Kidney glomerular epithelial cell (primary cell): Measurements from ENCODE around the gene XAF1.
"Not testable (repeated sequence)": the region's sequence is repeated elsewhere in the genome, so short reads cannot be mapped to it uniquely, and the experiment has no call there.

ENCODE experiments used
- DNase-seq: peaks from one replicate; lab custom pipeline; 2025; lab: John Stamatoyannopoulos, UW

The XAF1 gene

GRCh38 chr17:6753546-6753945 lies 2.3 kb upstream of the XAF1 start:
- no peak for DNase-seq

DNA sequence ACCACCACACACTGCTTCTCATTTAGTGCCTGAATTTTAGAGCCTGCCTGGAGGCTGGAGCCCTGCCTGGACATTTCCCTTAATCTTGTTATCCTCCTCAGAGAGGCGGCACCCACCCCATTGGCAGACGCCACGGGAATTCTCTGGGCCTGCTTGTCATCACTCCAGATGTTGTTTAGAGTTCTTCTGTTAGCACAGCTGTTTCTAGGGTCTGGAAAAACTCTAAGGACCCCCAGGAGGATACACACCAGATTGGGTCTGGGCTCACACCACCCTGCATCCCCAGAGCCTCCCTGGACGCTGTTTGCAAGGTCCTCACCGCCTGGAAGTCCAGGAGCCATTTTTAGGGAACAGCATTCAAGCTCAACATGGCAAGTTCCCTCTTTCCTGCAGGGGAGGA lies 565 bp upstream of the XAF1 start:
- no peak for DNase-seq

- no peak for DNase-seq
Observed at GRCh38 chr17:6756425-6757031, 682 bp downstream of the XAF1 start.

- DNase-seq, result no peak
Observed at GRCh38 chr17:6757747-6758146, 1.9 kb downstream of the XAF1 start.

DNA sequence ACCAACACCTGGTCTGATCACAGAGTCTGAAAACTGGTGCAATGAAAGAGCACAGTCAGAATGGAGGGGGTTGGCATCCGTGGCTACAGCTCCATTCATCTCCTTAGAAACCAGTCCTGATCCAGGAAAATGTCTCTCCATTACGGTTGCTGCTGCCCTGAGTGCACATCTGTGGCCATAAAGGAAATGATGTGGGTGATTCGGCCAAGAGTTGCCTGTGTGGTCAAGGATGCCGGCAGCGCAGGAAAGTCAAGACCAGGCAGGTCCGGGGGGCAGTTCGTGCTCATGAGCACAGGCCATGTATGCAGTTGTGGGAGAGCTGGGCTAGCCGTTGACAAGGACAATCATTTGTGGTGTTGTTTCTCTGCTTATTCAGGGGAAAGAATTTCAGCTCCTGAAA lies 5.9 kb downstream of the XAF1 start:
- no peak for DNase-seq

- no peak for DNase-seq
Observed at GRCh38 chr17:6768447-6768846, 12.6 kb downstream of the XAF1 start.

- DNase-seq, result no peak
Observed at GRCh38 chr17:6772016-6772415, 16.2 kb downstream of the XAF1 start.

GRCh38 chr17:6774906-6775305 lies 19.1 kb downstream of the XAF1 start:
- not testable (repeated sequence) for DNase-seq

DNA sequence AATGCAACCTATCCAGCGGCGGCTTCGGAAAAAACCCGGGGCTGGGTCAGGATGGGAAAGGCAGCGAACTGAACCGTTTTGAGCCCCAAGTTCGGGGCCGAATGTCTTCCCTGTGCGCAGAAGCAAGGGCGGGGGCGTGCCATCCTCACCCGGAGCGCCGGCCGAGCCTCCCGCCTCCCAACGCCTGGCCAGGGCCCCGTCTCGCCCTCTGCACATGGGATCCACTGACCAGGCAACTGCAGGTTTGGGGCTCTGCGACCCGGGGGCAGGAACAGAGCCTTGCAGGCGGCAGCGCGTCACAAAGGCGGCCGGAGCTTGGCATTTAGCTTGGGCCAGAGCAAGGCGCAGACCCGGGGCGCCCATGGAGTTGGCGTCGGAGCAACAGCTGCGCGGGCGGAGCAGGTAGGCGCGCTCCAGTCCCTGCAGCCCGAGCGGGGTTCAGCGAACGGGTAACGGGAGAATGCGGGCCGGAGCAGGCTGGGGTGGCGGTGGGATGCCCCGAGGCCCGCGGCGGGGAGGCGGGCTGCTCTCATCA lies 20.1 kb downstream of the XAF1 start, which contains the start of gene FBXO39:
FBXO39 (plus strand) TSS at position 345 of the 535 bp plus-strand sequence. CDS start 3,654 bp downstream, outside the sequence.
- no peak for DNase-seq

GRCh38 chr17:6779411-6779810 lies 23.6 kb downstream of the XAF1 start:
- DNase-seq, result no peak

DNA sequence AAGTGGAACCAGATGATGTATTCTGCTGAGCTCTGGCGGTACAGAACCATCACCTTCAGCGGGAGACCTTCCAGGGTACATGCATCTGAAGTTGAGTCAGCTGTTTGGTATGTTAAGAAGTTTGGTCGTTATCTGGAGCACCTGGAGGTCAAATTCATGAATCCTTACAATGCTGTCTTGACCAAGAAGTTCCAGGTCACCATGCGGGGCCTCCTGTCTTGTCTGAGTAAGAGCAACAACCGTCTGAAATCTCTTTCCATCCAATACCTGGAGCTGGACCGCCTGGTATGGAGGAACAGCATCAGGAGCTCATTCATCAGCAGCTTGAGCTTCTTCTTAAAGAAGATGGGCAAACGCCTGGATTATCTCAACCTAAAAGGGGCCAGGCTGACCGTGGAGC lies 24.2 kb downstream of the XAF1 start:
- DNase-seq, result no peak

- no peak for DNase-seq
Observed at GRCh38 chr17:6780886-6781285, 25.0 kb downstream of the XAF1 start.

DNA sequence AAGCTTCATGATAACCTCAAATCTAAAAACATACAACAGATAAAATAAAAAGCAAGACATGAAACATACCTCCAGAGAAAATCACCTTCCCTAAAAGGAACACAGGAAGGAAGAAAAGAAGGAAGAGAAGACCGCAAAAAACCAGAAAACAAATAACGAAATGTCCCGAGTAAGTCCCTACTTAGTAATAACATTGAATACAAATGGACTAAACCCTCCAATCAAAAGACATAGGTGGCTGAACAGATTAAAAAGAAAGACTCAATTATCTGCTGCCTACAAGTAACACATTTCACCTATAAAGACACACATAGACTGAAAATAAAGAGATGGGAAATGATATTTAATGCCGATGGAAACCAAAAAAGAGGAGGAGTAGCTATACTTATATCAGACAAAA lies 26.4 kb downstream of the XAF1 start:
- no peak for DNase-seq

- DNase-seq, result peak; percentile 19
Observed at GRCh38 chr17:6786618-6787017, 30.8 kb downstream of the XAF1 start.

- no peak for DNase-seq
Observed at GRCh38 chr17:6787081-6787693, 31.3 kb downstream of the XAF1 start.

GRCh38 chr17:6789146-6789545 lies 33.3 kb downstream of the XAF1 start:
- DNase-seq, result no peak

DNA sequence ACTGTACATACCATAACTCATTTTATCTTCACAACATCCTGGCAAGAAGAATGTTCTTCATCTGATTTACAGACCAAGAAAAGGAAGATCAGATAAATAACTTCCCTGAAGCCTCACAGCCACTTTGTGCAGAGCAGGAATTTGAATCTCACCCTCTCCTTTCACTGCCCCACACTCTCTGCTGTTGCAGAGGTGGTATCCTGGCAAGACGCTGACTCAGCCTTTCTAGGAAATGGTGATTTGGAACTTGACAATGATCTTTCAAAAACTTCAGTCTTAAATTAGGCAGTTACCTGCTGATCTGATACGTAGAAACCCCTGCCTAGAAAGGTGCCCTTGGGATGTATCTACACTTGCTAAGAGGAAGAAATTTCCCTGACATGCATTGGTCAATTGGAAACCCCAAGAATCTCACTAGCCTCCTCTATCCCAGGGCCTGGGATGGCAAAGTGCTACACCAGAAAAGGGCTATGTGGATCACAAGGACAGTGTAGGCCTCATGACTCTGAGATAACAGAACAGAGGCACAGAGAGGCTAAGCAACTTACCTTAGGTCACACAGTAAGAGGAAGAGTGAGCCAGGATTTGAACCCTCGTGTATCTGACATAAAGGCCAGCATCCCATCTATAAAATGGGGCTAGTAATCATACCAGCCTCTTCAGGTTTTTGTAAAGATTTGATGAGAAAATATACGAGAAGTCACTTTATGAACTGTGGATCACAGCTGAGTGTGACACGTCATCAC lies 38.1 kb downstream of the XAF1 start:
- DNase-seq, result no peak

DNA sequence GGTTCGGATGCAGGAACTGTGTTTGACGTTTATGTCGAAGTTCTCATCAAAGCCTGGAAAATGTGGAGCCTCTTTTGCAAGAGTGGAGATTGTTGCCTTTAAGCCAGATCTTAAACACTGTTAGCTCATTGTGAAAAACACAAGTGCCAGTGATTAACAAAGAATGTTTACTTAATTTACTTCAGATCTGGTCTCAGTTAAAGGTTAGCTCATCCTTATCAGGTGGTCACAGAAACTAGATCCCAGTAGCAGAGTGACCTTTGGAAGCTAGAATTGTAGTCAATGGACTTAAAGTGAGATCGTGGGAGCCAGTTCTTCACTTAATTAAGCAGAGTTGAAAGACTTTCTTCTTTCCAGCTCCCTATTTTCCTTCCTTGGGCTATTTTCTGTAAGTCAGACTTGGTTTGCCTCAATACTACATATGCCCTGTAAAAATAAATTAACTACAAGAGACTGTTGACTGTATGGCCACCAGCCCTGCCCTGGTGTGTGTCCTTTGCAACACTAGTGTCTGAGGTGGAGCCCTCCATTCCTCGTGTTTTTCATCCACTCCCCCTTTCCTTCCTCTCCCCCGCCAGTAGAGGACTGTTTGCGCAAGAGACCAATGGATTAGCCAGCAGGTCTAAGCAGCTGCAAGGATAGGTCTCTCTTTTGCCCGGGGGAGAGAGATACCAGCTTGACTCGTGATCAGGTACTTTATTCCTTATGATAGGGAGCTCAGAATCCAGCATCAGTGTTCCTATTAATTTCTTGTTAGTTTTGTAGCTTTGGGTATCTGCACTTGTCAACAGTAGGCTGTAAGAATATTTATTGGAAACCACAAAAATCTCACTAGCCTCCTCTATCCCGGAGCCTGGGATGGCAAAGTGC lies 40.4 kb downstream of the XAF1 start:
- no peak for DNase-seq

DNA sequence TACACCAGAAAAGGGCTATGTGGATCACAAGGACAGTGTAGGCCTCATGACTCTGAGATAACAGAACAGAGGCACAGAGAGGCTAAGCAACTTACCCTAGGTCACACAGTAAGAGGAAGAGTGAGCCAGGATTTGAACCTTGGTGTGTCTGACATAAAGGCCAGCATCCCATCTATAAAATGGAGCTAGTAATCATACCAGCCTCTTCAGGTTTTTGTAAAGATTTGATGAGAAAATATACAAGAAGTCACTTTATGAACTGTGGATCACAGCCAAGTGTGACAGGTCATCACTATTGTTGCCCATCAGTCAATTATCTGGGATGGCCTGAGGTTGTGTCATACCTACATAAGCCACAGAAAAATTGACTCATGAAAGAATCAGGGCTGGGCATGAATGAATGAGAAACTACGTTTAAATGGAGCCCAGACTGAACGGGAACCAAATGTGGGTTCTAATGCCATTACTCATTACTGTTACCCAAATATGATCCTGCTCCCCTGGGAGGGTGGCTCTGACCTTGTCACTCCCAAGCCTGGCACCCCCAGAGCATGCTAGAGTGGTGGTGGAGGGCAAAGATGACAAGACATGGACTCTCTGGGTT lies 41.1 kb downstream of the XAF1 start:
- no peak for DNase-seq

DNA sequence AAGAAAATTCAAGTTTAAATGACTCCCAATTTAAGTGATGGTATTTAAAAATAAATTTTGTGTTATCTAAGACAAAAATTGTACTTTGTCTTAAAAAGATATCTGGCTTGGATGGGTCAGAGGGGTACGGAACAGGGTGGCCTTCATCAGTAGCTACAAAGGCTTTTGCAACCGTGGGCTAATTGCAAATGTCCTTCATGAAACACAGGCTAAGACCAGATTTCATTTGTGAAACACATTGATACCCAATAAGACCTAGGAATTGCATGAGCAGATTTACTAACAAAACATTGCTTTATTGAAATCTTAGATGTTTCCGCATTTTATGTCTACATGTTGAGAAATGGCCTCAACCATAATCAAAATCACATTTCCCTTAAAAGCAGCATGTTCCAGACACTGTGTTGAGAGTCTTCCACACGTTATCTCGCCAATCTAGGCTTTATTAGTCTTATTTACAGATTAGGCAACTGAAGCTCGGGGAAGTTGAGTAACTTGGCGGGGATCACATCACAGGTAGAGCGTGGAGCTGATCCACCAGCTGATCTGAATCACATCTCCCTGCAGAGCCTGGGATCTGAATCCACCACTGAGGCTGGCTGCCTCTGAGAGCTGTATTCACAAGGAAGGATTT lies 42.0 kb downstream of the XAF1 start:
- no peak for DNase-seq

- DNase-seq, result no peak
Observed at GRCh38 chr17:6799738-6800137, 43.9 kb downstream of the XAF1 start.
